ENCODE data around the gene RRN3.
"Not testable (repeated sequence)": the region's sequence is repeated elsewhere in the genome, so short reads cannot be mapped to it uniquely, and the experiment has no call there.

RRN3 gene

DNA sequence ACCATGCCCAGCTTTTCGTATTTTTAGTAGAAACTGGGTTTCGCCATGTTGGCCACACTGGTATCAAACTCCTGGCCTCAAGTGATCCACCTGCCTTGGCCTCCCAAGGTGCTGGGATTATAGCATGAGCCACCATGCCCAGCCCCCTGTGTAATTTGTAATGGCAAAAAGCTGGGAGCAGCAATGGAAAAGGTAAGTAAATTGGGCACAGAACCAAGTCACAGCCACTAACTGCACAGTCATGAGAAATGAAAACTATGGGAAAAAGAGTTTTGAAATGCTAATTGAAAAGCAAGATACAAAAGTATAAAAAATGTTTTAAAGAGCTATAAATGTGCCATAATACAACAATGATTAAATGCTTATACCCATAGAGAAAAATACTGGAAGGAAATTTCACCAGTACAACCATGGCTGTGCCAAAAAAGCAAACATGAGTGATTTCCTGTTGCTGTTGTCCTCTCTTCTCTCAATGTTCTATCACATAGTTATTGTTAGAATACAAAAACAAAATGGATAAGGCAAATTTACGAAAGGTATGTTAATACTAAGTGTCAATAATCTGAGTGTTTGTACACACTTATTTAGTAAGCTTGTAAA, 44.4 kb downstream of the RRN3 start:
- FAIRE-seq = no peak

DNA sequence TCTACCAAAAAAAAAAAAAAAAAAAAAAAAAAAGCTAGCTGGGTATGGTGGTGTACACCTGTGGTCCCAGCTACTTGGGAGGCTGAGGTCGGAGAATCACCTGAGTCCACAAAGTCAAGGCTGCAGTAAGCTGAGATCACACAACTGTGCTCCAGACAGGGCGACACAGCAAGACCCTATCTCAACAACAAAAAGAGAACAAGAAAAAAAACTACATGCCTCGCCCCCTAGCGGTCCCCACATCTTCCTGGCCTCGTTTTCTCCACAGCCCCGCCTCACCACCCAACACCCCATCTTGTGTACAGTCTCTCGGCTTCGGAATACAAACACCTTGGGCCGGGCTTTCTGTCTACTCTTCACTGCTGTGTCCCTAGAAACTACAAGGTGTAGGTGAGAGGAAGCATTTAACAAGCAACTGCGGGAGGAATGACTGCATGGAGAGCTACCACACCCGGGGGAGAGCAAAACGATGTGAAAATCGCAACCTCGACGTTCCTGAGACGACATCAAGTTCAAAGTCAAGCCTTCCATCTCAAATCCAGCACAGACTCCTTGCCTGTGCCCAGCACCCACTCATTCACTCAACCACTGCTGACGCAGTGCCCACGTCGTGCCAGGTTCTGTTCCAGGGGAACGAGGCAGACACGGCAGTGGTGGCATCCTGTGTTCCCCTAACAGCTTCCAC, 47.2 kb downstream of the RRN3 start:
- FAIRE-seq = no peak

DNA sequence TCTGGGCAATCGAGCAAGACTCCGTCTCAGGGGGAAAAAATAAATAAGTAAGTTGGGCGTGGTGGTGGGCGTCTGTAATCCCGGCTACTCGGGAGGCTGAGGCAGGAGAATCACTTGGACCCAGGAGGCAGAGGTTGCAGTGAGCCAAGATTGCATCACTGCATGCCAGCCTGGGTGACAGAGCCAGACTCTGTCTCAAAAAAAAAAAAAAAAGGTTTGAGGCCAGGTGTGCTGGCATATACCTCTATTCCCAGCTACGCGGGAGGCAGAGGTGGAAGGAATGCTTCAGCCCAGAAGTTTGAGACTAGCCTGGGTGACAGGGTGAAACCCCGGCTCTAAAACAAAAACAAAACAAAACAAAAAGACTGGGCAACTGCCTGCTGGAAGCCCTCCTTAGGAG, 48.8 kb downstream of the RRN3 start:
- FAIRE-seq = not testable (repeated sequence)

DNA sequence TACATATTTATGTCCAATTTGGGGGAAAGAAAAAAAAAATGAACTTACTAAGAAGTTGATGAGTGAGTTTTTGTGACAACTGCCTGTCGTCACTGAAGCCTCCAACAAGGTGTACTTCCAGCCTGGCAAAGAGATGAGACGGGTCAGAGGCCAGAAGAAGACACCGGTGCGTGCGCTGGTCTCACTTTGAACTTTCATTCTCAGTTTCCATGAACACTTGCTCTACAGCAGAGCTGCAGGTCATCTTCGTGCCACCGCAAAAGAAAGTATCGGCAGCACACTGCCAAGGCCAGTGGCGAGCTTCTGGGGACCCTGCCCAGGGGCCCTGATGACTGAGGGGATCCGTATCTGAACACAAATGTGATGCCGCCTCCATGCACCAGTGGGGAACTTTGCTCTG, 49.8 kb downstream of the RRN3 start:
- FAIRE-seq = no peak

DNA sequence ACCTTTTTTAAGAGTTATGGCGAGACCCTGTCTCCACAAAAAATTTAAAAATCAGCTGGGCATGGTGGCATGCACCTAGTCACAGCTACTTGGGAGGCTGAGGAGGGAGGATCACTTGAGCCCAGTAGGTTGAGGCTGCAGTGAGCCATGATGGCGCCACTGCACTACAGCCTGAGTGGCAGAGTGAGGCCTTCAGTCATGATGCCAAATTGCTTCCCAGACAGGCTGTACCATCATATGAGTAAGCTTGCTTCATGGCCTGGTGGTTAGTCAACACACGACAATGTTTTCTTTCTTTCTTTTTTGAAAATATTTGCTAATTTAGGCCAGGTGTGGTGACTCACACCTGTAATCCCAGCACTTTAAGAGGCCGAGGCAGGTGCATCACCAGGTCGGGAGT, 50.7 kb downstream of the RRN3 start:
- FAIRE-seq = no peak

DNA sequence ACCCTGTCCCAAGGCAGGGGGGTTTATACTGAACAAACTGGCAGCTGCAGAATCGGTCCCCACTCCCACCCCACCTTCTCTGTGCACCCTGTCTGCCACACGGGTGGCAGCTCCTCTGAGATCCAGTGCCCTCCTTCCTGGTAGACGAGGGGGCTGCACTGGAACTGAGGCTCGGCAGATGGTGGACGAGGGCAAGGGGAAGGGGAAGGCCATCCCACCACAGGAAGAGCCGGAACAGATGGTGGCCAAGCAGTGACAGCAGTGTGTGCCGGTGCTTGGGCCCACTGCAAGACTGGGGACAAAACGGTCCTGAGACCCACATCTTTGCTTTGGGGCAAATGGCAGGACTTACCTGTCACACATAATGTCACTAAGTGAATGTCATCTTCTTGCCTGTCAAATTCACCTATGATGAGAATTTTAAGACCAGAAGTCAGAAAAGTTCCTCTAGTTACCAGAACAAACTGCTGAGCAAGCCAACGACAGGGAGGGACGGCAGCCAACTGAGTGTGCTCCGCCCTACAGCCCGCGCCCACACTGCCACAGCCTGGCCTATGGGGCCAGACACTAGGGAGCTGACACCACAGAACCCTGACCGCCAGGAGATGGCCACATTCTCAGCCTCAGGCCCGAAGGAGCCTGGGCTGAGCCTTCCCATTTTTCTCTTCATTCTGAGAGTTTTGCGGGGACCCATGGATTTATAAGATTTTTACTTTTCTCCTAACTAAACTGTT, 52.6 kb downstream of the RRN3 start:
- FAIRE-seq = no peak

DNA sequence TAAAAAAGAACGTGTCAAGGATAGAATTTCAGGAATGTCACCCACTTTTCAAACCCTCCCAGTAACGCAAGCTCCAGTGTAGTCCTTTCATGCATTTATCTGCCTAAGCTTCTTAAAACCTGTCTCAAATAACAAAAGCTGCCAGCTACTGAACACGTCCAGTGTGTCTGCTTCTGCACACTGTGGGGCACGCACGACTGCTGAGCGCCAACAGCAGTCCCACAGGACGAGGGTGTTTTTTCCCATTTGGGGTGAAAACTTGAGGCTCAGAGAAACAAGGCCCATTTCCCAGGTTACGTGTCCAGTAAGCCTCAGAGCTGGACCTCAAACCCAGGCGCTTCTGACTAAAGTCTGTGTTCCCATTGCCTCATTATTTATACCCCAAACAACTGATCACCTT, 55.4 kb downstream of the RRN3 start:
- no peak for FAIRE-seq

DNA sequence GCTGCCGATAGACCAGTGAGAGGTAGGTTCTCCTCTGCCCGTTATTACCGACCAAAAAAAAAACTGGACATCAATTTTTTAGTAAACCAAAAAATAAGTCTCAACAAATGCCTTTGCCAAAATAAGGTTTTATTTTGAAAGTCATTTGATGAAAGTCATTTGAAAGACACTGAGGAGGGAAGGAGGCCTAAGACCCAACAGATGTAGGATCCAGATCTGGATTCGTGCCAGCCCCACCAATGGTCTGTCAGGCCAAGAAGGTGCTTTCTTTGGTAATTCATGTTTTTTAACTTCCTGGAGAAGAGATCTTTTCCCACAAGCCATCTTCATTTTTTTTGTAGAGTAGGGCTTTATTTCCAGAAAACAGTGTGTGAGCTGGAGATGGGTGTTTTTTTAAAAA, 56.3 kb downstream of the RRN3 start:
- no peak for FAIRE-seq

DNA sequence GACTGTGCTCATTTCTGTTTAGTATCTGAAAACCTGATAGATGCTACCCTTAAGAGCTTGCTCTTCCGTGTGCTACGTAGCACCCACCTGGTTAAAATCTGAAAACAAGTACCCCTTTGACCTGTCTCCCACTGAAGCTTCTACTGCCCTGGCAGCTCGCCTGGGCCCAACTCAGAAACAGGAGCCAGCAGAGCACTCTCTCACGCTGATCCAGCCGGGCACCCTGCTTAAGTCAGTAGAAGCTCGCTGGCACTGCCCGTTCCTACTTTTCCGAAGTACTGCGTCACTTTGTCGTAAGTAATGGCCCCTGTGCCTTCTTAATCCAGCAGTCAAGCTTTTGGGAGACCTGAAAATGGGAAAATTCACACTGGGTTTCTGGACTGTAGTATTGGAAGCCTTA, 57.1 kb downstream of the RRN3 start:
- no peak for FAIRE-seq

DNA sequence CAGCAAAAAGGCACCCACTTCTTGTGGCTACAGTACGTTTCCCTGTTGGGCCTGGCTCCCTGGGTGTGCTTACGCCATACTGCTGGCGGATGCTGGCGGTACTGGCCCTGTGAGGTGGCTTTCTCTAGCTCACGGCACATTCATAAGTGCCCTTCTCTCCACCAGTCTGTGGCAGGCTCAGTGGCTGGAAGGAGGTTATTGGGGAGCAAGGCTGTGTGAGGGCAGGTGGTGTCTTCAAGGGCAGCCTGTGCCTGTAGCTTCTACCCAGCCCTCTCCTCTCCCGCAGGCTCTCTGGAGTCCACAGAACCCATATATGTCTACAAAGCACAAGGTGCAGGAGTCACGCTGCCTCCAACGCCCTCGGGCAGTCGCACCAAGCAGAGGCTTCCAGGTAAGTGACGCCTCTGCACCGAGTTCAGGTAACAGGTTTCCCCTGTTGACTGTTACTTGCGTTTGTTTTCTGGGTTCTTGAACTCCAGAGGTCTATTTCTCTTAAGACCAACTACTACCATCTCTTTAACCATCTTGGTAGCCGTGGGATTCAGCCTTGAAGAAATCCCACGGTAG, 58.8 kb downstream of the RRN3 start:
- FAIRE-seq = no peak

DNA sequence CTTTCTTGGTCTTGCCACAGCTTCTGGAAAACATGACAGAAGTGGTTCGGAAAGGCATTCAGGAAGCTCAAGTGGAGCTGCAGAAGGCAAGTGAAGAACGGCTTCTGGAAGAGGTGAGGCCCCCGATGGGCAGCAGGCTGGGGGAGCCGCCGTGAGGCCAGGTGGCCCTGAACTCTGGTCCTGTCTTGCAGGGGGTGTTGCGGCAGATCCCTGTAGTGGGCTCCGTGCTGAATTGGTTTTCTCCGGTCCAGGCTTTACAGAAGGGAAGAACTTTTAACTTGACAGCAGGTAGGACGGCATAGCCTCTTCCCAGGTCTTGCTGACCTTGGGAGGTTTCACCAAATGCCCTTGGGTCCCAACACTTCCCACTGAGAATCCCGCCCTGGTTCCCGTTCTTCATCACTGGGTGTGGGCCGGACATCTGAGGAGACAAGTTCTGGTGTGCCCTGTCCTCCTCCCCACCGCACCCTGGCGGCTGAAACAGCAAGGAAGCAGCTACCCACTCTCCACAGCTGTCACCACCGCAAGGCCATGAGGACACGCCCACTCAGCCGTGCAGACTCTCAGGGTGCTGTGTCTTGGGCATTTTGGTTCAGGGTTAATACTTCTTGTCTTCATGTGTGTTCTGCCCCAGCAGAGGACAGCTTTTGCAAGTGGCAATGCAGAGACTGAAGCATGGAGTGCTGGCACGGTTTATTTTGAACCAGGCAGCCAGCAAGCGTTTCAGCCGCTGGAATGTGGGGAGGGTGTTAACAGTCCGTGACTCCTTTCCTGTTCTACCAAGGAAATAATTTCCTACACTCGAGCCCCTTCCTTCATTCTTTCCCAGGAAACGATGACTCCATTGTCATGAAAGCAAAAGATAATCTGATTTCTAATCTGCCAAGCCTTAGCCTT, 59.6 kb downstream of the RRN3 start:
- no peak for FAIRE-seq

DNA sequence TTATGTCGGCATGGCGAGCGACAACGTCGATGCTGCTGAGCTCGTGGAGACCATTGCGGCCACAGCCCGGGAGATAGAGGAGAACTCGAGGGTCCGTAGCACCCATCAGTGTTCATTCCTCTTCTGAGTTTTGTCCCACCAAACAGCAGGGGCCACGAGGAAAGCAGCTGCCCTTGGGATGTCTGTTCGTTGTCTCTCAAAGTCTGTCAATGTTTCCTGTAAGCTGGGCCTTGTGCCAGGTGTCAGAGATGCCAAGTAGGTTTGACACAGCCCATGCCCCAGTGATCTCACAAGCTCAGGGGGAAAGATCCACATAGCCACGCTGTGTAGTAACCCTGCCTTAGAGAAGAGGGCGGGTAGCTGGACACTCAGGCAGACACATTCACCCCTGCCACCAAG, 60.8 kb downstream of the RRN3 start:
- FAIRE-seq = no peak

DNA sequence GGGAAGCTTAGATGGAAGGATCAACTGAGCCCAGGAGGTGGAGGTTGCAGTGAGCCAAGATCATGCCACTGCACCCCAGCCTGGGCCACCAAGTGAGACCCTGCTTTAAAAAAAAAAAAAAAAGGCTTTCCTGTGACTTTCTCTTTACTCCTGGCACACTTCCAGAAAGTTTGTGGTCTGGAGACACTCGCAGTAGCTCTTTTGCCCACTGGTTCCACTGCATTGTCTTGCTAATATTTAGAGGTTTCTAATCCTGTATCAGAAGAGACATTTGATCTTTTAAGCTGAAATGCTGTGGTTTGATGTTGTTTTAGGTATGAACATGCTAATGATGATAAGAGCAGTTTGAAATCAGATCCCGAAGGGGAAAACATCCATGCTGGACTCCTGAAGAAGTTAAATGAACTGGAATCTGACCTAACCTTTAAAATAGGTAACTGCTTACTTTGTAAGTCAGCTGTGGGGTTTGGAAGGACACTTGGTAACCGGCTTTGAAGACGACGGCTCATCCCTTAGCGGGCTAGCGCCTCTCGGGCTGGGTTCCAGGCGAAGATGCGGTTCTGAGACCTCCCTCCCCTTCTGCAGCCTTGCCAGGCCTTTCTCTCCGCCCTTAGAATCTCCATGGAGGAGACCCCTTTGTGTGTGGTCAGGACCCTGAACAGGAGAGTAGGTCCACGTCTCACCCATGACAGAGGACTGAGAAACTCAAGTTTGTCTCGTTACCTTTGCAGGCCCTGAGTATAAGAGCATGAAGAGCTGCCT, 61.3 kb downstream of the RRN3 start:
- FAIRE-seq = no peak

DNA sequence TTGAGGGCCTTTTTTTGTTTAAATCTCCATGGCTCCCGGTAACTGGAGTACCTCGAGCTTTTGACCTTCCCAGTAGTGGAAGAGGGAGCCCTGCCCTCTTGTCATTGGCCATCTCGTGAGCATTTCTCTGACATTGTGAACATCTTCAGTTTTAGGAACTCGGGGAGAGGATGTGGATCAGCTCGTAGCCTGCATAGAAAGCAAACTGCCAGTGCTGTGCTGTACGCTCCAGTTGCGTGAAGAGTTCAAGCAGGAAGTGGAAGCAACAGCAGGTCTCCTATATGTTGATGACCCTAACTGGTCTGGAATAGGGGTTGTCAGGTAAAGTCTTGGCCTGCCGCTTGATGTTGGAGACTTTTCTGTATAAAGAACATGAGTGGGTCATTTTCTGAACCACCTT, 62.5 kb downstream of the RRN3 start:
- no peak for FAIRE-seq

DNA sequence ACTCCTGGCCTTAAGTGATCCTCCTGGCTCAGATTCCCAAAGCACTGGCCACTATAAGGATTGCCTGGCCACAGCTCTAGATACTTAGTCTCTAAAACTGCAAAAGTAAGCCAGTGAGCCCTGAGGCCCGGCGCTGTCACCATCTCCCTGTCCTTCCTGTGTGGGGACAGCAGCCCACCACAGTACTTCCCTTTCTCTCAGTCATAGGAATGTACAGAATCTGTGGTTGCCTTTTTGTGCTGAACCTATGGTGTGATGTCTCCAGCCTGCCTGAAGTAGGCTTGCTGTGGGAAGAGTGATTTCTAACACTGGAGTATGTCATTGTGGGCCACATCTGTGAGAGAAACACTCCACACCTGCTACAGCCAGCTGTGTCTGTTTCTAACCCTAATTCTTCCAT, 62.9 kb downstream of the RRN3 start:
- FAIRE-seq = no peak

DNA sequence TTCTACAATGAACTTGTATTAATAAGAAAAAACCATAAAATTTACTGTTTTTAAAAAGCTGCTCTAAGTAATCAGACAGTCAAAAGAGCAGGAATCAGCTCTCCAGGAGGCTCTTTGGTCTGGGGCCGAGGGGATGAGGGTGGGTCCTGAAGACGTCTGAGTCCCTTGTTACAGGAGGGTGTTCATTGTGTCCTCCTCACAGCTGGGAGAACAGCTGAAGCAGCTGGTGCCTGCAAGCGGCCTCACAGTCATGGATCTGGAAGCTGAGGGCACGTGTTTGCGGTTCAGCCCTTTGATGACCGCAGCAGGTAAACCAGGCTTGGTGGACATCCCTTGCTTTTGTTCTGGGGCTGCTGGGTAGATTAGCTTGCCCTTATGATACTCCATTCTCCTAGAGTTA, 64.3 kb downstream of the RRN3 start:
- FAIRE-seq = not testable (repeated sequence)

DNA sequence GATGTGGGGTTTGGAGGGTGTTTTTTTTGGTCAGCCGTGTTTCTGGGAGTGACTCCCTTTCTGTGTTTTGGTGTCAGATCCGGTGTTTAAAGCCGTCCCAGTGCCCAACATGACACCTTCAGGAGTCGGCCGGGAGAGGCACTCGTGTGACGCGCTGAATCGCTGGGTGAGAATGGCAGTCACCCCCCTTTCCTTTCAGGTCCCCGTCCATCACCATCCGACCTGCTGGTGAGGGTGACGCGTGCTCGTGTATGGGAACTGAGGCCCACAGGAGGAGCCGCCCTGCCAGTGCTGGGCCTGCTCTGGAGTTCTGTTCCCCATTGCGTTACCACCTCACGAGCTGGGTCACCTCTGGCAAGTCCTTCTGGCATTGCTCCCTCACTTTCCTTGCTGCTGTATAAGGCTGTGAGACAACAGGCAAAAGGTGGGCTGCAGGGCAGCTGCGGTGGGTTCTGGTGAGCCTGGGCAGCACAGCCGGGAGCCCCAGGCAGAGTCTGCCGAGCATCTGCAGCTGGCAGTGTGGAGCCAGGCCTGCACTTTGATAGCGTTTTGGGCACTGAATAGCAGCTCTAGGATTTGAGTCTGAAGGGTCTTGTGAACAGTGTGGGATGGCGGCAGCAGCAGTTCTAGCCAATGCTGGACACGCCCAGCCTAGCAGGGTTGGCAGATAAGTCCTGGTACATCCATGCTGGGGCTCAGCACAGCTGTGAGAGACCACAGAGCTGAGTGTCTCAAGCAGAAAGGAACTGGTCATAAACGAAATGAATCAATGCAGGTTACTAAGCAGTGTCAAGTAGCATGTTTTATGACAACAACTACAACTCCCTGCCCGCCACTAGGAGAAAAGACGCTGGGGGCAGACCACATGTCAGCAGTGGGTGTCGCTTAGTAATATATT, 65.0 kb downstream of the RRN3 start:
- FAIRE-seq = not testable (repeated sequence)

DNA sequence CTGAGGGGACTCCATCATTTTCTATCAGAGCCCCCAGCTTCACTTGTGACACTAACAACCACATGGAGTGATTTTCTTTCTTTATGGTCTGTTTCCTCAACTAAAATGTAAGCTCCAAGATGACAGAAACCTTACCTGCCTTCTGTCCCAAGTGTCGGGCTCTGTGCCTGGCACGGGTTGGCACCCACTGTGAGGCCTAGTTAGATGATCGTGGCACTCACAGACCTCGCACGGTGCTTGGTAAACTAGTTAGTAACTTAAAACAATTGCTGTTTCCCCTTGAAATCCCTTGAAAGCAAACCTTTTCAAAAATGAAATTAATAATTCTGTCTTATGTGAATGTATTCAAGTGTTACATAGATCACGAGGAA, 65.7 kb downstream of the RRN3 start:
- not testable (repeated sequence) for FAIRE-seq

DNA sequence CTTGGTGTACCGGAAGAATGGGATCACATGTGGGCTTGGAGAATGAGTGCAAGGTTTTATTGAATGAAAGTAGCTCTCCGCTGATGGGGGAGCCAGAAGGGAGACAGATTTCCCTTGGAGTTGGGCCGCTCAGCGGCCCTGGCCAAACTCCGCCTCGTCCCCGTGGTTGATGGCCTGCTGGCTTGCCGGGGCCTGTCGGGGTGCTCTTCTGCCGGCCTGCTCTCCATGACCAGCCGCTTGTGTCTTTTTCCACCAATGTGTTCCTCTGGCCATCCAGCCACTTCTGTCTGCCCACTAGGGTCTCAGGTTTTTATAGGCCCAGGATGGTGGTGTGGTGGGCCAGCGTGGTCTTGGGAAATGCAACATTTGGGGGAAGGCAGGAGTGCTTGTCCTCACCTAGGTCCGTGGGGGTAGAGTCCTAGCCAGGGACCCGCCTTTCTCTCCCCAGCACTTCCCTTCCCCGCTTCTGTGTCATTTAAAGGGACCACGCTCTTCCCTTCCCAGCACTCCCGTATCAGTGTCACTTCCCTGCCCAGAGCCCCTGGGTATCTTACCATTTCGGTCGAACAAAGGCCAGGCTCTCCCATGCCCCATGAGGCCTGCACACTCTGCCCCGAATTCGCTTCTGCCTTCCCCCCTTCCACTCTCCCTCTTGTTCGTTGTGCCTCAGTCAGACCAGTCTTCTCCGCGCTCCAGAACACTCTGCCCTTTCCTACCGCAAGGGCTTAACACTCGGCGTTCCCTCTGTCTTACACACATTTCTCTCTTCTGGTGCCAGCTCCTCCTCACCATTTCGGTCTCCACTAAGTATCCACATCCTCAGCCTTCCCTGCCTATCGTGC, 66.3 kb downstream of the RRN3 start:
- FAIRE-seq = not testable (repeated sequence)

DNA sequence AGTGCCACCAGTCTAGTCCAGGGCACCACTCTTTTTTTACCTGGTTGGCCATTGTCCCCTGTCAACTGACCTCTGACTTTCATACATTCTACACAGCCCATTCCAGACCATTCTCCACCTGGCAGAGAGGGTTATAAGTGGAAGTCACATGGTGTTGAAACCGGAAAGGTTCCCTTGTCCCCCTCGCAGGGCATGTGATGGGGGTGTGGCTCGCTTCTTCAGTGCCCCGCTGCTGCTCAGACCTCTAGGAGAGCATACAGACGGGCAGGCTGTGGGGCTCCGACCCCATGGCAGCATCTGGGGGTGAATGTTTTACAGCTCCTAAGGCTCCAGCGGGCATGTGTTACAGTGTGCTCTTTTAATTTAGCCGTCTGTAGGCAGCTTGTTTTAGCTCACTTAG, 67.0 kb downstream of the RRN3 start:
- not testable (repeated sequence) for FAIRE-seq
